HCT116 (cell line): ENCODE measurements around the gene SNX1.
A peak's percentile ranks its signal among the peaks of the same experiment; 100 is the strongest.

Experiments
- CBX3 ChIP-seq: IDR thresholded peaks from 2 replicates; pipeline ENCODE4 v1.6.1; 2012; ENCODE audit warnings: low read depth
- CEBPB ChIP-seq: IDR thresholded peaks from 2 replicates; pipeline ENCODE4 v1.6.1; 2012; ENCODE audit warnings: low read depth
- POLR2A ChIP-seq: IDR thresholded peaks from 2 replicates; pipeline ENCODE4 v1.7.0; 2011; ENCODE audit warnings: borderline replicate concordance; ENCODE audit not compliant: insufficient read depth, insufficient read length; ENCODE audit errors: extremely low read depth
- POLR2AphosphoS5 ChIP-seq: IDR thresholded peaks from 2 replicates; pipeline ENCODE4 v1.6.1; 2011; ENCODE audit warnings: mild to moderate bottlenecking, low read depth, low read length, moderate library complexity
- SIN3A ChIP-seq: IDR thresholded peaks from 2 replicates; pipeline ENCODE4 v1.6.1; 2012; ENCODE audit warnings: low read depth
- SP1 ChIP-seq: IDR thresholded peaks from 2 replicates; pipeline ENCODE4 v1.6.1; 2012; ENCODE audit warnings: low read depth
- SRF ChIP-seq: IDR thresholded peaks from 2 replicates; pipeline ENCODE4 v1.6.1; 2012; ENCODE audit warnings: low read depth
- YY1 ChIP-seq: IDR thresholded peaks from 2 replicates; pipeline ENCODE4 v1.6.1; 2011; ENCODE audit warnings: low read length, low read depth, moderate library complexity, mild to moderate bottlenecking; ENCODE audit not compliant: insufficient replicate concordance; ENCODE audit errors: extremely low read depth
- ZFX ChIP-seq: fragments of 450-650 bp; IDR thresholded peaks from 2 replicates; pipeline ENCODE4 v1.6.1; 2017
- TF ChIP-seq, protein P1 (sequence below), 3 experiments: fragments of 200-600 bp in 1 of 3; sonication (generic) in 1 of 3; IDR thresholded peaks in 2 of 3; conservative IDR thresholded peaks in 1 of 3; 2 replicates each; pipeline ENCODE4 v1.5.1; 2012 to 2017; ENCODE audit warnings: low read depth in 2 of 3, low read length in 2 of 3, antibody characterized with exemption in 1 of 3, borderline replicate concordance in 1 of 3, control low read depth in 1 of 3, mild to moderate bottlenecking in 1 of 3, mixed read lengths in 1 of 3, mixed run types in 1 of 3, moderate library complexity in 1 of 3; ENCODE audit not compliant: insufficient read depth in 1 of 3
- TF ChIP-seq, protein P2 (sequence below): IDR thresholded peaks from 2 replicates; pipeline ENCODE4 v1.6.1; 2012; ENCODE audit warnings: low read depth
- TF ChIP-seq, protein P3 (sequence below): IDR thresholded peaks from 2 replicates; pipeline ENCODE4 v1.6.1; 2012

DNA sequence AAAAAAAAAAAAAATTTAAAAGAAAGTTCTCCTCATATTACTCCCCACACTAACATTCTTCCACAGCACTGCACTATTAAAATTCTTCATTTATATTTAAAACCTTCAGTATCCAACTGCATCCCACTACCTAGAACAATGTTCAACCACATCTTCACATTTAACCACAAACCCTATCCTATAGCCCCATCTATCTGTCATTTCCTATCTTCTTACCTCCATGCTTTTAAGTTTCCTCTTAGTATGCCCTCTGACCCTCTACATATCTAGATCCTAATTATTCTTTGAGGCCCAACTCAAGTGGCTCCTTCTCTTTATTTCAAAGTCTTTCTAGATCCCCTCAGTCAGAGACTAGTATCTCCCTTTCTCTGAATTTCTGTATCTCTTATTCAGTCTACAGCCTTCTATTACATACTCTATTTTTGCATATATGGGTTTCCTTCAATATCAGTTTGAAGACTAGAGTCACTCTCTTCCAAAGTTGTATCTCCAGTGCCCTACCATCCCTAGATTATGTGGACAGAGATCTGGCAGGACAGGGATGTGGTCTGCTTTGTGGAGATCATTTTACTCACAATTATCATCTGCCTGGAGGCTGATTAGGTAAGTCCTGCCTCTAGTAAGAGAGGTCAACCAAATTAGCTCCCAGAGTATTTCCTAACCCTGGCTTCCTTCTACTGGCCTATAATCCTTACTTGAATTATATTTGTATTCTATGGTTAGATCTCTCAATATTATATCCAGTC is 3.5 kb upstream of the SNX1 start:
- no peak for TF ChIP-seq POLR2A
- TF ChIP-seq, protein P1, sequence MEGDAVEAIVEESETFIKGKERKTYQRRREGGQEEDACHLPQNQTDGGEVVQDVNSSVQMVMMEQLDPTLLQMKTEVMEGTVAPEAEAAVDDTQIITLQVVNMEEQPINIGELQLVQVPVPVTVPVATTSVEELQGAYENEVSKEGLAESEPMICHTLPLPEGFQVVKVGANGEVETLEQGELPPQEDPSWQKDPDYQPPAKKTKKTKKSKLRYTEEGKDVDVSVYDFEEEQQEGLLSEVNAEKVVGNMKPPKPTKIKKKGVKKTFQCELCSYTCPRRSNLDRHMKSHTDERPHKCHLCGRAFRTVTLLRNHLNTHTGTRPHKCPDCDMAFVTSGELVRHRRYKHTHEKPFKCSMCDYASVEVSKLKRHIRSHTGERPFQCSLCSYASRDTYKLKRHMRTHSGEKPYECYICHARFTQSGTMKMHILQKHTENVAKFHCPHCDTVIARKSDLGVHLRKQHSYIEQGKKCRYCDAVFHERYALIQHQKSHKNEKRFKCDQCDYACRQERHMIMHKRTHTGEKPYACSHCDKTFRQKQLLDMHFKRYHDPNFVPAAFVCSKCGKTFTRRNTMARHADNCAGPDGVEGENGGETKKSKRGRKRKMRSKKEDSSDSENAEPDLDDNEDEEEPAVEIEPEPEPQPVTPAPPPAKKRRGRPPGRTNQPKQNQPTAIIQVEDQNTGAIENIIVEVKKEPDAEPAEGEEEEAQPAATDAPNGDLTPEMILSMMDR (IDR thresholded peaks at IDR 0.05 in 2 of 3, conservative IDR thresholded peaks at IDR 0.05 in 1 of 3; ENCODE audit: borderline replicate concordance in 1 of 3, insufficient read depth in 1 of 3, low read depth in 2 of 3, low read length in 2 of 3): peak in 2 of 3 experiments; percentile 23 to 38; a peak in 3 of 6 replicates
- TF ChIP-seq YY1: no peak
- TF ChIP-seq CBX3: no peak
- TF ChIP-seq, protein P2, sequence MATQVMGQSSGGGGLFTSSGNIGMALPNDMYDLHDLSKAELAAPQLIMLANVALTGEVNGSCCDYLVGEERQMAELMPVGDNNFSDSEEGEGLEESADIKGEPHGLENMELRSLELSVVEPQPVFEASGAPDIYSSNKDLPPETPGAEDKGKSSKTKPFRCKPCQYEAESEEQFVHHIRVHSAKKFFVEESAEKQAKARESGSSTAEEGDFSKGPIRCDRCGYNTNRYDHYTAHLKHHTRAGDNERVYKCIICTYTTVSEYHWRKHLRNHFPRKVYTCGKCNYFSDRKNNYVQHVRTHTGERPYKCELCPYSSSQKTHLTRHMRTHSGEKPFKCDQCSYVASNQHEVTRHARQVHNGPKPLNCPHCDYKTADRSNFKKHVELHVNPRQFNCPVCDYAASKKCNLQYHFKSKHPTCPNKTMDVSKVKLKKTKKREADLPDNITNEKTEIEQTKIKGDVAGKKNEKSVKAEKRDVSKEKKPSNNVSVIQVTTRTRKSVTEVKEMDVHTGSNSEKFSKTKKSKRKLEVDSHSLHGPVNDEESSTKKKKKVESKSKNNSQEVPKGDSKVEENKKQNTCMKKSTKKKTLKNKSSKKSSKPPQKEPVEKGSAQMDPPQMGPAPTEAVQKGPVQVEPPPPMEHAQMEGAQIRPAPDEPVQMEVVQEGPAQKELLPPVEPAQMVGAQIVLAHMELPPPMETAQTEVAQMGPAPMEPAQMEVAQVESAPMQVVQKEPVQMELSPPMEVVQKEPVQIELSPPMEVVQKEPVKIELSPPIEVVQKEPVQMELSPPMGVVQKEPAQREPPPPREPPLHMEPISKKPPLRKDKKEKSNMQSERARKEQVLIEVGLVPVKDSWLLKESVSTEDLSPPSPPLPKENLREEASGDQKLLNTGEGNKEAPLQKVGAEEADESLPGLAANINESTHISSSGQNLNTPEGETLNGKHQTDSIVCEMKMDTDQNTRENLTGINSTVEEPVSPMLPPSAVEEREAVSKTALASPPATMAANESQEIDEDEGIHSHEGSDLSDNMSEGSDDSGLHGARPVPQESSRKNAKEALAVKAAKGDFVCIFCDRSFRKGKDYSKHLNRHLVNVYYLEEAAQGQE: no peak
- no peak for TF ChIP-seq SP1
- no peak for TF ChIP-seq ZFX
- TF ChIP-seq, protein P3, sequence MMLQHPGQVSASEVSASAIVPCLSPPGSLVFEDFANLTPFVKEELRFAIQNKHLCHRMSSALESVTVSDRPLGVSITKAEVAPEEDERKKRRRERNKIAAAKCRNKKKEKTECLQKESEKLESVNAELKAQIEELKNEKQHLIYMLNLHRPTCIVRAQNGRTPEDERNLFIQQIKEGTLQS: no peak
- no peak for TF ChIP-seq SIN3A
- TF ChIP-seq SRF: no peak
- TF ChIP-seq POLR2AphosphoS5: no peak
- TF ChIP-seq CEBPB: no peak
